Fibroblast of pulmonary artery (primary cell): ENCODE results near the gene LINGO3.

Source experiments
- DNase-seq: peaks from one replicate; pipeline ENCODE4 v3.0.0-alpha.2; 2010; ENCODE audit warnings: low read depth
- H3K4me3 ChIP-seq: replicated peaks from 2 replicates; pipeline ENCODE4 v1.5.1; 2011; ENCODE audit warnings: low read depth, mild to moderate bottlenecking, control low read depth, low read length, moderate library complexity
- TF ChIP-seq, protein P1 (sequence below): IDR thresholded peaks from 2 replicates; pipeline ENCODE4 v1.5.1; 2011; ENCODE audit warnings: mild to moderate bottlenecking, control low read depth, low read length, inconsistent platforms; ENCODE audit errors: missing control alignments

The LINGO3 gene

DNA sequence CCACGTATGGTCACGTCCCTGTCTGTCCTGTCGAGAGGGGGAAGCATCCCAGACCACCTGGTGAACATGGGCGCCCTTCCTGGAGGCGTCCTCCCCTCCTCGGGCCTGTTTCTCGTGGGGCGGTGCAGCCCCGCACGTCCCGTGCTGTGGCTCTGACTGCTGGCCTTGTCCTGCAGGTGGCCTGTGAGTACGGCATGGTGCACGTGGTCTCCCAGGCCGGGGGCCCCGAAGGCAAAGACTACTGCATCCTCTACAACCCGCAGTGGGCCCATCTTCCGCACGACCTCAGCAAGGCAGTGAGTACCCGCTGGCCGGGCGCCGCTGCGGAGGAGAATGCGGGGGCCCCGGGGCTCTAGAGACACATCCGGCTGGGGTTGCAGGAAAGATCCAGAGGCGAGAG is 26.5 kb upstream of the LINGO3 start:
- H3K4me3 ChIP-seq = no peak overlapping the region
- no peak for DNase-seq
- TF ChIP-seq, protein P1, sequence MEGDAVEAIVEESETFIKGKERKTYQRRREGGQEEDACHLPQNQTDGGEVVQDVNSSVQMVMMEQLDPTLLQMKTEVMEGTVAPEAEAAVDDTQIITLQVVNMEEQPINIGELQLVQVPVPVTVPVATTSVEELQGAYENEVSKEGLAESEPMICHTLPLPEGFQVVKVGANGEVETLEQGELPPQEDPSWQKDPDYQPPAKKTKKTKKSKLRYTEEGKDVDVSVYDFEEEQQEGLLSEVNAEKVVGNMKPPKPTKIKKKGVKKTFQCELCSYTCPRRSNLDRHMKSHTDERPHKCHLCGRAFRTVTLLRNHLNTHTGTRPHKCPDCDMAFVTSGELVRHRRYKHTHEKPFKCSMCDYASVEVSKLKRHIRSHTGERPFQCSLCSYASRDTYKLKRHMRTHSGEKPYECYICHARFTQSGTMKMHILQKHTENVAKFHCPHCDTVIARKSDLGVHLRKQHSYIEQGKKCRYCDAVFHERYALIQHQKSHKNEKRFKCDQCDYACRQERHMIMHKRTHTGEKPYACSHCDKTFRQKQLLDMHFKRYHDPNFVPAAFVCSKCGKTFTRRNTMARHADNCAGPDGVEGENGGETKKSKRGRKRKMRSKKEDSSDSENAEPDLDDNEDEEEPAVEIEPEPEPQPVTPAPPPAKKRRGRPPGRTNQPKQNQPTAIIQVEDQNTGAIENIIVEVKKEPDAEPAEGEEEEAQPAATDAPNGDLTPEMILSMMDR = no peak

DNA sequence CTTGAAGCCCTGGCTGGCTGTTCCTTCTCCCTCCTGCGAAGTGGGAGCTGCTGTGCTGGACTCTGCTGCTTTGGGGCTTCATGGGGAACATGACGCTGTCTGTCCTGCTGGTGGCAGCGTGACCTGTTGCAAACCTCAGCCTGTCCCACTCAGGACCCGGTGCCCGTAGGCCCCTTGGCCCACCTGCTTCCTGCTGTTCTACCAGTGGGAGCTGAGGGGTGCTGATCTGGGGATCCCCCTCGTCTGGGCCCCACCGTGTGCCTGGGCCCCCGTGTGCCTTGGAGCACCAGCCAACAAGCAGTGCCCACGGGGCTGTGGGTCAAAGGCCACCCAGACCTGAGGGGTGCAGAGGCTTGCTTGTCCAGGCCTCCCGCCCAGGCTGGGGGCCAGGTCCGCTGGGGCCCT is 25.9 kb upstream of the LINGO3 start:
- TF ChIP-seq, protein P1 = no peak
- H3K4me3 ChIP-seq = no peak overlapping the region
- DNase-seq = no peak

DNA sequence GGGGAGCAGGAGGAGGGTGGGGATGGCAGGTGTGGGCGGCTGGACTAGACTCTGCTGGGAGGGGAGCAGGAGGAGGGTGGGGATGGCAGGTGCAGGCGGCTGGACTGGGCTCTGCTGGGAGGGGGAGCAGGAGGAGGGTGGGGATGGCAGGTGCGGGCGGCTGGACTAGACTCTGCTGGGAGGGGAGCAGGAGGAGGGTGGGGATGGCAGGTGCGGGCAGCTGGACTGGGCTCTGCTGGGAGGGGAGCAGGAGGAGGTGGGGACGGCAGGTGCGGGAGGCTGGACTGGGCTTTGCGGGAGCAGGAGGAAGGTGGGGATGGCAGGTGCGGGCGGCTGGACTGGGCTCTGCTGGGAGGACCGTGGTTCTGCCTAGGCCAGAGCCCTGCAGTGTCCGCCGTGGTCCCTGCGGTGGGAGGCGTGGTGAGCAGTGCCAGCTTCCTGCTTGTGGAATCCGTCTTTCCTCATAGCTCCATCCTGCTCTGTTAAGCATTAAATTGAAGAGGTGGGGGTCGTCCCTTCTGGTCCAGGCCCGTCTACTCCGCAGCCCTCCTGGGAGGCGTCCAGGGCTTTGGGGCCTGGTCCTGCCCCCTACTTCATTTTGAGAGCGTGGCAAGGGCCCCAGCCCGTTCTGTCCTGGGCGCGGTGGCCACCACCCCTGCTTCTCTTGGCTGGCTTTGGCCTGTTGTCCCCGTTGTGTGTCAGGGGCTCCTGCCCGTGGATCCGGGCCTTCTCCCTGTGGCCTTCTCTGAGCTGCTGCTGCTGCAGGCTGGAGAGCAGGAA is 25.3 kb upstream of the LINGO3 start:
- H3K4me3 ChIP-seq = no peak overlapping the region
- TF ChIP-seq, protein P1 = no peak

DNA sequence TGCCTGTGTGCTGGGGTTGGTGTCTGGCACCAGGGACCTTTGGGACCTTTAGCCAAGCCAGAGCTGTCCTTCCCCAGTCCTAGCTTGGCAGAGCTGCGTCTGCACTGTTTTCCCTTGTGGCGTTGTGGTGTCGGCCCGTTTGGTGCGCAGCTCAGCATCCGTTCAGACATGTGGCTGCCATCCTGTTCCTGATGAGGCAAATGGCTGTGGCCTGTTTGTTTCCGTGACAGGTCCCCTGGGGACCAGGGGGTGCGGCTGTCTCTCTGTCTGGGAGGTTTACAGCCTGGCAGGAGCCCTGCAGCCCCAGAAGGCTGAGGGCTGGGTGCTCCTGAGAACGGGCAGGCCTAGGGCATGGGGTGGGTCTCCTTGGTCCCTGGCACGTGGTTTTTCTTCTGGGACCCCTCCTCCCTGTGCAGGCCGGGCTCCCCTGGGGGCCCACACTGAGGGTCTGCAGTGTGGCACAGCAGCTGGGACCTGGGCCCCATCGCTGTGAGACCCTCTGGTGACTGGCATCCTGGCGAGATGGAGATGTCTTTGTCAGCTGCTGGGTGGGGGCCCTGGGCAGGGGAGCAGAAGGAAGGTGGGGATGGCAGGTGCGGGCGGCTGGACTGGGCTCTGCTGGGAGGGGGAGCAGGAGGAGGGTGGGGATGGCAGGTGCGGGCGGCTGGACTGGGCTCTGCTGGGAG is 24.5 kb upstream of the LINGO3 start:
- no peak for DNase-seq
- TF ChIP-seq, protein P1 = no peak
- no peak overlapping the region for H3K4me3 ChIP-seq

More for the DNA sequence above, 25.3 kb upstream of the LINGO3 start:
- DNase-seq = no peak

DNA sequence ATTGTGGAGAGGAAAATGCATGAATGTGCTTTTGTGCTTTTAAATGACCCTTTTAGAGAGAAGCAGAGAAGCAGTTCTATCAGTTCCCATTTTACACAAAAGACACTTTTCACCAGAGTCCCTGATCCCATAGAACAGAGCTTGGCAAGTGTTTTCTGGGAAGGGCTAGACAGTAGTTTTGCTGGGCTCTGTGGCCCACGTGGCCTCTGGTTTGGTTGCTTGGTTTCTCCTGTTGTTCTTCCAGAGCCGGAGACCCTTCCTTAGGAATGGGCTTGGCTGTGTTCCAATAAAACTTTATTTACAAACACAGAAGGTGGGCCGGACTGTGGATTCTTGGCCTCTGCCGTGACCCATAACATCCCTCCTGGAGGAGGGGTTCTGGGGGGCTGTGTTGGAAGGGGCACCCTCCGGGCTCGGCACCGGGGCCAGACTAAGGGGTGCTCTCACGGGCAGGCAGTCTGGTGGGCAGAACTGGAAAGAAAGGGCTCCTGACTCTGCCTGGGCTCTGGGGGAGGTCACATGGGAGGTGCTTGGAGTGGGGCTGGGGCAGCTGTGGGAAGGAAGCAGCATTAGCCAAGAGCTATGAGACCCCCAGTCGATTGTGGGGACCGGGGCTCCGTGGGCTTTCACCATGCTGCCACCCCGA is 23.8 kb upstream of the LINGO3 start:
- no peak overlapping the region for H3K4me3 ChIP-seq

DNA sequence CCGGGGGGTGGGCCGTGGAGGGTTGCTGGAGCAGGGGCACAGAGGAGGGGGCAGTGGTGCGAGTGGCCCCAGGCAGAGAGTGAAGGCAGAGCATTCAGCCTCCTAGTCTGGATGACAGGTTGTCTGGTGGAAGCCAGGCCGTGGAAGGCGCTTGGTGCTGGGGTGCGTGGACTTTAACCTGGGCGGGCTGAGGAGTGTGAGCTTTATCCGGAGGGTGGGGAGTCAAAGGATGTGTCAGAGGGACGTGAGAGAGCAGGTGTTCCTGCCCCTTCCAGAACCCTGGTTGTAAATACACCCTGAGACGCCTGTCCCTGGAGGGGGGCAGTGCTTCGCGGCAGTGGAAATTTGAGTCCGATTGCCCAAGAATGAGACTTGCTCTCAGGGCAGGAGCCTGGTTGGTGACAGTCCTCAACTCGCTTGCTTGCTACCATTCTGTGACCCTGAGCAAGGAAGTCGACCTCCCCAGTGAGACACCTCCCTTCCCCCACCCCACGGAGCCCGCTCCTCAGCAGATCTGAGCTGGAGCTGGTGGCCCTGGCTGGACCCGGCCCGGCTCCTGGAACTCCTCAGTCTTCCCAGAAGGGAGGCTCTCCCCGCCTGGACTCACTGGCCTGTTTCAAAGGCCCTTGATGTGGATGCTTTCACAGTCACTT is 22.8 kb upstream of the LINGO3 start:
- TF ChIP-seq, protein P1 = no peak
- no peak for DNase-seq
- no peak overlapping the region for H3K4me3 ChIP-seq

More for the DNA sequence above, 23.8 kb upstream of the LINGO3 start:
- DNase-seq = no peak
- TF ChIP-seq, protein P1 = no peak
